WTC11 (cell line): ENCODE results near the gene SYNPO2.

ENCODE experiments used
- ATF3 ChIP-seq: sonication (generic); formaldehyde crosslinking; conservative IDR thresholded peaks from 2 replicates; pipeline ENCODE4 v1.8.1; 2022; ENCODE audit warnings: mild to moderate bottlenecking, missing genetic modification reagents
- CBFB ChIP-seq: sonication (generic); formaldehyde crosslinking; IDR thresholded peaks from 2 replicates; pipeline ENCODE4 v1.8.1; 2022; ENCODE audit warnings: mild to moderate bottlenecking, low read depth, missing genetic modification reagents
- CTCF ChIP-seq: fragments of 200-600 bp; IDR thresholded peaks from 2 replicates; pipeline ENCODE4 v1.8.0; 2022; ENCODE audit warnings: antibody characterized with exemption
- GRHL2 ChIP-seq: fragments of 250-450 bp; sonication (Bioruptor Pico); IDR thresholded peaks from 2 replicates; pipeline ENCODE4 v1.8.0; 2022; ENCODE audit warnings: mild to moderate bottlenecking, moderate library complexity; ENCODE audit not compliant: insufficient replicate concordance, severe bottlenecking
- MYBL2 ChIP-seq: sonication (generic); formaldehyde crosslinking; IDR thresholded peaks from 2 replicates; pipeline ENCODE4 v1.8.1; 2023; ENCODE audit warnings: mild to moderate bottlenecking, moderate library complexity, missing genetic modification reagents
- NFATC4 ChIP-seq: fragments of 250-450 bp; sonication (Bioruptor Pico); IDR thresholded peaks from 2 replicates; pipeline ENCODE4 v1.9.0; 2021; ENCODE audit warnings: mild to moderate bottlenecking
- SP1 ChIP-seq: sonication (generic); formaldehyde crosslinking; conservative IDR thresholded peaks from 2 replicates; pipeline ENCODE4 v1.8.1; 2022; ENCODE audit warnings: missing genetic modification reagents
- ZBTB43 ChIP-seq: sonication (generic); formaldehyde crosslinking; IDR thresholded peaks from 2 replicates; pipeline ENCODE4 v1.8.1; 2023; ENCODE audit warnings: mild to moderate bottlenecking, missing genetic modification reagents
- ZNF317 ChIP-seq: sonication (generic); formaldehyde crosslinking; IDR thresholded peaks from 2 replicates; pipeline ENCODE4 v1.8.1; 2023; ENCODE audit warnings: low read depth, mild to moderate bottlenecking, moderate library complexity, missing genetic modification reagents, borderline replicate concordance

GRCh38 chr4:118981171-118981838 is 92.7 kb downstream of the SYNPO2 start:
- no peak for TF ChIP-seq ZNF317 (CRISPR knock-in tag)
- TF ChIP-seq CTCF = no peak
- no peak for TF ChIP-seq MYBL2
- TF ChIP-seq SP1 = no peak
- no peak for TF ChIP-seq CBFB (CRISPR knock-in tag)
- no peak for TF ChIP-seq NFATC4 (CRISPR knock-in tag)
- no peak for TF ChIP-seq GRHL2 (CRISPR knock-in tag)
- TF ChIP-seq ATF3 (CRISPR knock-in tag) = no peak
- no peak for TF ChIP-seq ZBTB43 (CRISPR knock-in tag)
